Left ventricle myocardium superior (tissue), 1 donor: ENCODE data around the gene IBTK. TPM values are rescaled to one million over a fixed set of nuclear protein-coding genes. Genes with fewer than 3 reads are reported as not detected.
"Not testable (repeated sequence)": the region's sequence is repeated elsewhere in the genome, so short reads cannot be mapped to it uniquely, and the experiment has no call there.

Experiments used
- ATAC-seq: fragments of 200-7000 bp; cut with Tn5 transposase; one replicate; pipeline ENCODE4 v1.9.1; 2020; ENCODE audit warnings: mild to moderate bottlenecking, moderate library complexity
- DNase-seq: peaks from one replicate; pipeline ENCODE4 v3.0.0-alpha.2; 2020
- intact Hi-C: fragments of 100-400 bp; cut with micrococcal nuclease; formaldehyde crosslinking; loops from one replicate; pipeline ENCODE4 v1.11.0; 2022
- long read RNA-seq: library from polyadenylated mRNA; unstranded; transcript quantifications from one replicate; pipeline ENCODE4 v2.0.0, GENCODE V29; 2021
- total RNA-seq: library from RNA; stranded (reverse); fragmentation: NEBNext Ultra II Directional; extraction: Animal tissue kit (Norgen Biotek cat#: 25700); gene quantifications from one replicate; pipeline ENCODE4 v1.2.1, GENCODE V29; 2021
- donor health status: DM: no; HTN: yes; CAD: no; lungs with severe emphysema.

The IBTK gene, protein sequence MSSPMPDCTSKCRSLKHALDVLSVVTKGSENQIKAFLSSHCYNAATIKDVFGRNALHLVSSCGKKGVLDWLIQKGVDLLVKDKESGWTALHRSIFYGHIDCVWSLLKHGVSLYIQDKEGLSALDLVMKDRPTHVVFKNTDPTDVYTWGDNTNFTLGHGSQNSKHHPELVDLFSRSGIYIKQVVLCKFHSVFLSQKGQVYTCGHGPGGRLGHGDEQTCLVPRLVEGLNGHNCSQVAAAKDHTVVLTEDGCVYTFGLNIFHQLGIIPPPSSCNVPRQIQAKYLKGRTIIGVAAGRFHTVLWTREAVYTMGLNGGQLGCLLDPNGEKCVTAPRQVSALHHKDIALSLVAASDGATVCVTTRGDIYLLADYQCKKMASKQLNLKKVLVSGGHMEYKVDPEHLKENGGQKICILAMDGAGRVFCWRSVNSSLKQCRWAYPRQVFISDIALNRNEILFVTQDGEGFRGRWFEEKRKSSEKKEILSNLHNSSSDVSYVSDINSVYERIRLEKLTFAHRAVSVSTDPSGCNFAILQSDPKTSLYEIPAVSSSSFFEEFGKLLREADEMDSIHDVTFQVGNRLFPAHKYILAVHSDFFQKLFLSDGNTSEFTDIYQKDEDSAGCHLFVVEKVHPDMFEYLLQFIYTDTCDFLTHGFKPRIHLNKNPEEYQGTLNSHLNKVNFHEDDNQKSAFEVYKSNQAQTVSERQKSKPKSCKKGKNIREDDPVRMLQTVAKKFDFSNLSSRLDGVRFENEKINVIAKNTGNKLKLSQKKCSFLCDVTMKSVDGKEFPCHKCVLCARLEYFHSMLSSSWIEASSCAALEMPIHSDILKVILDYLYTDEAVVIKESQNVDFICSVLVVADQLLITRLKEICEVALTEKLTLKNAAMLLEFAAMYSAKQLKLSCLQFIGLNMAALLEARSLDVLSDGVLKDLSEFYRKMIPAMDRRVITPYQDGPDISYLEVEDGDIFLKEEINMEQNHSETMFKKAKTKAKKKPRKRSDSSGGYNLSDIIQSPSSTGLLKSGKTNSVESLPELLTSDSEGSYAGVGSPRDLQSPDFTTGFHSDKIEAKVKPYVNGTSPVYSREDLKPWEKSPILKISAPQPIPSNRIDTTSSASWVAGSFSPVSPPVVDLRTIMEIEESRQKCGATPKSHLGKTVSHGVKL (N-terminal part only)
- 30.7 TPM for total RNA-seq
- long read RNA-seq, full-length matches to known transcripts = 4 of 36 reads
- long read RNA-seq, partial matches to known transcripts = 28 of 36 reads
- long read RNA-seq, other reads (novel, unspliced or antisense) = 4 of 36 reads

DNA sequence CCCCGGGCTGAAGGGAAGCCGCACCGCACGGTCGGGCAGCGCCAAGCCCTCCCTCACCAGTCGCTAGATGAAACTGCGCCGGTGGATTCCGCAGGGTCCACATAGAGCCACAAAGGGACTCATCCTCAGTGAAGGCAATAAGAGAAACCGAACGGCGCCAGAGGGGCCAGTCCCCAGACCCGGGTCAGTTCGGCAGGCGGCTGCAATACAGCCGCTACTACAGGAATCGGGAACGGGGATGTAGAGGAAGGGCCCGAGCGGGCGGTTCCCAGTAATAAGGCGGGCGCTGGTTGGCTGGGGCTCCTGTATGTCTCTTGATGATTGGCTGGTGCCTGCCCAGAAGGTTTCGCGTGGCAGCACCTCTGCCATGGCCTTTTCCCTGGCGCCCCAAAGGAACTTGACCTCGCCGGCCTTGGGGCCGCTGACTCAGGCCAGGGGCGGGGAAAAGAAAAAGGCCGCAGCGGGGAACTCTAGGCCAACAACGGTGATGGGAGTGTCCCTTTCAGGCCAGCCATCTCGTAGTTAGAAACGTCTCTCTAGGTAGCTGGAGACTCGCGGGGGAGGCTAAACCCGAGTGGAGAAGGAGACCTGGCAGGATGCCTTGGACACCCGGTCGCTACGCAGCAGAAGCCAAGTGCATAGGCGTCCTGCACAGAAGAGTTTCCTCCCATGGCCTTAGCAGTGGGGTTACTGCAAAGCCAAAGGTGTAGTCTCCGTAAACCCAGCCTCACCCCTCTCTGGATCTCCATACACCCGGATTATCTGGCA, at the start of gene IBTK:
Gene IBTK, minus strand, starts transcription at position 240 of the 768 bp plus-strand sequence. CDS start 7,258 bp downstream, outside the sequence.
- ATAC-seq = peak; percentile 99
- peak; percentile 96 for DNase-seq
- intact Hi-C loops = no loop called here

DNA sequence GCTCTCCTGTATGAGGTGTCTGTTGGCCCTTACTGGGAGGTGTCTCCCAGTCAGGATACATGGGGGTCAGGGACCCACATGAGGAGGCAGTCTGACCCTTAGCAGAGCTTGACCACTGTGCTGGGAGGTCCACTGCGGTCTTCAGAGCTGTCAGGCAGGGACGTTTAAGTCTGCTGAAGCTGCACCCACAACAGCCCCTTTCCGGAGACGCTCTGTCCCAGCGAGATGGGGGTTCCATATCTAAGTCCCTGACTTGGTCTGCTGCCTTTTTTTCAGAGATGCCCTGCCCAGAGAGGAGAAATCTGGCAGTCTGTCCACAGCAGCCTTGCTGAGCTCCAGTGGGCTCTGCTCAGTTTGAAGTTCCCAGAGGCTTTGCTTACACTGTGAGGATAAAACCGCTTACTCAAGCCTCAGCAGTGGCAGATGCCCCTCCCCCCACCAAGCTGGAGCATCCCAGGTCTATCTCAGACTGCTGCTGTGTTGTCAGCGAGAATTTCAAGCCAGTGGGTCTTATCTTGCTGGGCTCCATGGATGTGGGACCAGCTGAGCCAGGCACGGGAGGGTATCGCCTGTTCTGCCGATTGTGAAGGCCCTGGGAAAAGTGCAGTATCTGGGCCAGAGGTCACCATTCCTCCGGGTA, 36.3 kb upstream of the IBTK start:
- DNase-seq = no peak
- ATAC-seq = no peak

GRCh38 chr6:82281550-82281949, 34.0 kb upstream of the IBTK start:
- intact Hi-C loops, DNase-seq, ATAC-seq: not testable (repeated sequence)

More for the DNA sequence above, 36.3 kb upstream of the IBTK start:
- intact Hi-C loops = no loop called here

DNA sequence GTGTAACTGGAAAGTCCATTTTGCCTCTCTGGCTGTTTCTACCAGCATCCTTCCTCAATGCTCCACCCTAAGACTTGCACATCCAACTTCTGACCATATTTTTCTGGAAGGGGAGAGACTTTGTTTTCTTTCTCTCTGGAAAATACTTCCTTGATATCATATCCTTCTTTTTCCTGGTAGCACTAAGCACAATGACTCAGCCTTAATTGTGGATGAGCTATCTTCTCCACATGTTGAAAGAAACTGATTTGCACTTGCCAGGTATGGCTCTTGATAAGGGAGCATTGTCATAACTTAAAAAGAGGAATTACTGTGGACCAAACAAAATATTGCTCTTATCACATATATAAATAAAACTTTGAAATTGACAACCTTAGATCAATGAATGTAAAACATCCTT, 30.1 kb upstream of the IBTK start:
- DNase-seq (no peak), ATAC-seq (no peak)
- intact Hi-C loops = no loop called here

DNA sequence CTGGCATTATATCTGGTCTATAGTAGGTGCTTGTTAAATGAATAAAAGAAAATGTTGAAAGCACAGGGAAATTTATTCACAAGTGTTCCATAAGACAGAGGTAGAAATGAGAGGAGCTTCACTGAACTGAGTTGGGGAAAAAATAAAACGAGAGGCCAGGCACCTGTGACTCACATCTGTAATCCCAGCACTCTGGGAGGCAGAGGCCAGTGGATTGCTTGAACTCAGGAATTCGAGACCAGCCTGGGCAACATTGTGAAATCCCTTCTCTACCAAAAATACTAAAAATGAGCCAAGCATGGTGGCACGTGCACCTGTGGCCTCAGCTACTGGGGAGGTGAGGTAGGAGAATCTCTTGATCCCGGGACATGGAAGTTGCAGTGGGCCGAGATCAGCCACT, 28.1 kb upstream of the IBTK start:
- intact Hi-C loops = no loop called here
- no peak for DNase-seq
- no peak for ATAC-seq

DNA sequence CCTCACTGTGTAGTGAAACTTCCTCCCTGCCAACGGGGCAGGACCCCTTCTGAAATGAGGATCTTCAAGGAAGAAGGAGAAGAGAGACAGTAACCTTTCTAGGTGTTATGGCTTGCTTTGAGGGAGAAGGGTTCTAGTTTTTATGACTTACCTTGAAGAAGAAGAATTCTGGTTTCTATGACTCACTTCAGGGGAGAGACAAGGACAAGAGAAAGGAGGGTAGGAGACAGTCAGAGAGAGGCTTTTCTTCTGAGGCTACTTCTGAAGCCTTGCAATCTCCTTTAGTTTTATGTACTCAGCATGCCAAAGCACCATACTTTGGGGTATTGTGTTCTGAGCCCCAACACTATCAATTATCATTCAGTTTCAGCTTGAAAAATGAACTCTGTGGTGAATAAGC, 25.8 kb upstream of the IBTK start:
- DNase-seq (no peak), ATAC-seq (no peak)
- intact Hi-C loops = loop anchor here (5.0 kb wide), 1 partner anchor 779 kb away; no protein-coding TSS in a partner anchor

DNA sequence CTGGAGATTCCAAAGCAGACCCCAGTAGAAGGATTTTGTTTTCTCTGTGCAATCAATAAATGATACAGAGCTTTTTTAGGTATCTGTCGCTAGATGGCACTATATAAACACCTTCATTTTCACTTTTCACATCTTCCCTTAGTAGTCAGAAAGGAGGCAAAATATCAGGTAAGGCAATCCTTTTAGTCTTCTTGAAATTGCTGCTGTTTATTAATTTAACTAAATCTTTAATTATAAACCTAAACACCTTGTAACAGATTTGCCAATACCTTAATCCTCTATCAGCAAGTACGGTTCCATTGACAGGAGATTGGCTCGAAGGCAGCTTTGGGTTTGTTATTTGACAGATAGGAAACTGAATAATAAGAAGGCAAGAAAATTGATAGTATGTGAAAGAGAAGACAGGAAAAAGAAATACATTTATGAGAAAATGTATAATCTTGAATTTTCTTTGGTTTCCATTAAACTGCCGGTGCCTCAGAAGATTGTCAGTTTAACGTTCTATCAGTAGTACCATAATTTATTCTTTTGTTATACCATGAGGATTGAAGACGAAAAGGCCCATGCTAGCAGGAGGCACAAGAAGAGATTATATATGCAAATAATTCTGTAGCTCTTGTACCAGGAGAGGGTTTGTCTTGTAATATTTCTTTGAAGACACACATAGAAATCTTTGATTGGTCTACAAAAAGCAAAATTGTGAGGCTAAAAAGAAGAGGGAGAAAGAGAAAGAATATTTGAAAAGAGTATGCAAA, 23.5 kb upstream of the IBTK start:
- DNase-seq (no peak), ATAC-seq (no peak)
- intact Hi-C loops = loop anchor here (5.0 kb wide), 1 partner anchor 781 kb away; no protein-coding TSS in a partner anchor

- intact Hi-C loops = no loop called here
- ATAC-seq = no peak
- no peak for DNase-seq
Measured at GRCh38 chr6:82268301-82268846, 20.8 kb upstream of the IBTK start.

DNA sequence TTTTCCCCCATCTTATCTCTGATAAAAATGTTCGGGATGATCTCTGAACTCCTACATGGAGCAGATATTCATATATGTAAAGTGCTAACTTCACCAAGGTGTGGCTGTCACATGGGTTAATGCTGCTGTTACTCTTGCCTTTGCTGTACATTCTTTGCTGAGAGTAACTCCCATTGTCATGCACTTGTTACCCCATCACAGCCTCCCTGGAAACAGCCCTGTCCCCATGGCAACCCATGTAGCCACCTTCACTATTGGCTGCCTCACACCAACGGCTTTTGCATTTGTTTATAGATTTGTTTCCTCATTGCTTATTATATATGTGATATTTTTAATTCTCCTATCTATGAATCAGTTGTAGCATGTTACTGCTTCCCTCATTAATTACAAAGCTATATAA, 17.3 kb upstream of the IBTK start:
- no peak for DNase-seq
- ATAC-seq = no peak
- intact Hi-C loops = no loop called here

DNA sequence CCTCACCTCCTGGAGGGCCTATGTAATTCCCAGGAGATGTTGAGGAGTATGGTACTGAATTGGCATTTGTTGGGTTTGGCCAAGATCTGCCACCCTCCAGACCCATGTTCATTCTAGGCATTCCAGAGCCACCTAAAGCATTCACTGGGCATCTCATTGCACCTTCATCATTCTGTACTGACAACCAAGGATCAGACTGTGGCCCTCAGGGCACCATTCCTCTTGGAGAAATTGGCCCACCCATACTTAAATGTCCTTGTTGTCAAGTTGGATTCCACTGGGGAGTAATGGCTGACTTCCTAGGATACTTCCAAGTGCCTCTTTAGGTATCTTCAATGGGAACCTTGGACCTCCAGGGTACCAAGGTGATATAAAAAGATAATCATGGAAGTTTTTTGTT, 16.8 kb upstream of the IBTK start:
- DNase-seq = no peak
- intact Hi-C loops = no loop called here
- ATAC-seq = no peak

- no peak for DNase-seq
- intact Hi-C loops = no loop called here
- ATAC-seq = no peak
Measured at GRCh38 chr6:82263916-82264315, 16.4 kb upstream of the IBTK start.

DNA sequence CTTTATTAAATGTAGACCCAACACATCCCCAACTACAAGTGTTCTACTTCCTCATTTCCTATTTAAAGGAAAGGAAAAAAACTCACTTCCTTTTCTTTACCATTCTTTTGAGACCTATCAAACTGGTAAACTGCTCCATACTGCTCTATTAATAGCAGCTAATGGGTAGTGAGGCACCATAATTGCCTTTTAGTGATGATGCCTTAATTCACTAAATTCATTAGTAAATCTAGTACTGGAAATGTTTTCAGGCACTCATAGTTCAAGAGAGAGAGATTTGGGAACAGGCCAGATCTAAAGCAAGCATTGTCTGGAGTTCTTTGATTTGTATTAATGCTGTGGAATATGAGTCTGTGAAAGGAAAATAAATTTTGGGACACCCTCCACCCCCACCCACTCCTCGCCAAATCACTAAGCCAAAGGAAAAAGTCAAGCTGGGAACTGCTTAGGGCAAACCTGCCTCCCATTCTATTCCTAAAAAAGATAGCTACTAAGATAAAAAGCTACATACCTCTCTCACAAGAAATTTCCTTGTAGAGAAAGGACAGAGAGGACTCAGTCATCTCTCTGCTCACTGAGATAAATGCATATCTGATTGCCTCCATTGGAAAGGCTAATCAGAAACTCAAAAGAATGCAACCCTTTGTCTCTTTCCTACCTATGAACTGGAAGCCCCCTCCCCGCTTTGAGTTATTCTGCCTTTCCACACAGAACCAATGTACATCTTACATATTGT, 13.6 kb upstream of the IBTK start:
- DNase-seq (no peak), ATAC-seq (no peak)
- intact Hi-C loops = no loop called here

DNA sequence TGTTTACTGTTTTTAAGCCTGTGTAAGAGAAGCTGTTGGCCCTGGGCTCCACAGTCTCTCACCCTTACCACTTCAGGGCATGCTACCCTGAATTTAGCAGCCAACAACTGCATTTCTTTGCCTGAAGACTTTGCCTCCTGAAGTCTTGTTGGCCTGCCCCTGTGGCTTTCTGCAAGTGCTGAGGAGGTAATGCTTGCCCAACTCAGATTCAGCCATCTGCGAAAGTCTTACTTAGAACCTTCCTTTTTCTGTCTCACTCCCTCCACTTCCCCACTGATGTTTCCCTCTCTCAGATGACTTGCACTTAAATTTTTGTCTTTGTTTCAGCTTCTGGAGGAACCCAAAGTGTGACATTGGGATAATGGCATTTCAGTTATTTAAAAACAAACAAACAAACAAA, 11.8 kb upstream of the IBTK start:
- no peak for ATAC-seq
- intact Hi-C loops = loop anchor here (10.0 kb wide), 1 partner anchor 1185 kb away; no protein-coding TSS in a partner anchor
- DNase-seq = no peak

GRCh38 chr6:82257088-82257774, 9.7 kb upstream of the IBTK start:
- intact Hi-C loops = loop anchor here (10.0 kb wide), 1 partner anchor 1182 kb away; no protein-coding TSS in a partner anchor
- DNase-seq = no peak
- ATAC-seq = no peak

- not testable (repeated sequence) for DNase-seq, ATAC-seq
- intact Hi-C loops = loop anchor here (10.0 kb wide), 1 partner anchor 1180 kb away; no protein-coding TSS in a partner anchor
Measured at GRCh38 chr6:82254722-82255121, 7.2 kb upstream of the IBTK start.

GRCh38 chr6:82251942-82252341, 4.4 kb upstream of the IBTK start:
- DNase-seq (no peak), ATAC-seq (no peak)
- intact Hi-C loops = loop anchor here (10.0 kb wide), 1 partner anchor 1177 kb away; no protein-coding TSS in a partner anchor
